ENCODE results near the gene ERN1.

The ERN1 gene

DNA sequence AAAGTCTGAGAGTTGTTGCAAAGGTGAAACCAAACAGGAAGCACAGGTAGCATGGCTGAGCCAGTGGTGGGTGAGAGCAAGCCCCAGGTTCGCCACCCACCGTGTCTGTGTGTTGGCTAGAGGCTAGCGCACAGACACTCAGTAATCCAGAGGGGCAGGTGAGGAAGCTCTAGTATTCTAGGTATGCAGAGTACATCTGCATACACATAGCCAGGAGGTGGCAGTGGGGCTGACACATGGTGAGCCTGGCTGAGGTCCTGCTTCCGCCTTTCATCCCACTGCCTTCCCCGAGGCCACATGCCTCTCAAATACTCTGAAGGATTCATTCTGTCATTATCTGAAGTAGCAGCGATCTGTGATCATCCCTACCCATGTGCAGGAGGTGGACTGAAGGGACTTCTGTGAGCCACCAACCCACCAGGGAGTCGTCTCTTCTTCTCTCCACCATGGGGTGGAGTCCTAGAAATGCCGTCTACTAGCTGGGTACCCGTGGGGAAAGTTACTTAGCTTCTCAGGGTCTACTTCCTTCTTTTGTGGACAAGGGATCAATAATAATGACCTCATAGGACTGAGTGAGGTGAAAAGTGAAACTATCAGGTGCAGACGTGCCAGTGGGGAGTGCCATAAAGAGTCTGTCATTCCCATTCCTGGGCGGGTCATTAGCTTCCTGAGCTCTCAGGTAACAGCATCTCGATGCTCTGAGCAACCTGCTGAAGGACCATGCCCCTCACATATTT is 73.5 kb downstream of the ERN1 start:
- no peak for DNase-seq

DNA sequence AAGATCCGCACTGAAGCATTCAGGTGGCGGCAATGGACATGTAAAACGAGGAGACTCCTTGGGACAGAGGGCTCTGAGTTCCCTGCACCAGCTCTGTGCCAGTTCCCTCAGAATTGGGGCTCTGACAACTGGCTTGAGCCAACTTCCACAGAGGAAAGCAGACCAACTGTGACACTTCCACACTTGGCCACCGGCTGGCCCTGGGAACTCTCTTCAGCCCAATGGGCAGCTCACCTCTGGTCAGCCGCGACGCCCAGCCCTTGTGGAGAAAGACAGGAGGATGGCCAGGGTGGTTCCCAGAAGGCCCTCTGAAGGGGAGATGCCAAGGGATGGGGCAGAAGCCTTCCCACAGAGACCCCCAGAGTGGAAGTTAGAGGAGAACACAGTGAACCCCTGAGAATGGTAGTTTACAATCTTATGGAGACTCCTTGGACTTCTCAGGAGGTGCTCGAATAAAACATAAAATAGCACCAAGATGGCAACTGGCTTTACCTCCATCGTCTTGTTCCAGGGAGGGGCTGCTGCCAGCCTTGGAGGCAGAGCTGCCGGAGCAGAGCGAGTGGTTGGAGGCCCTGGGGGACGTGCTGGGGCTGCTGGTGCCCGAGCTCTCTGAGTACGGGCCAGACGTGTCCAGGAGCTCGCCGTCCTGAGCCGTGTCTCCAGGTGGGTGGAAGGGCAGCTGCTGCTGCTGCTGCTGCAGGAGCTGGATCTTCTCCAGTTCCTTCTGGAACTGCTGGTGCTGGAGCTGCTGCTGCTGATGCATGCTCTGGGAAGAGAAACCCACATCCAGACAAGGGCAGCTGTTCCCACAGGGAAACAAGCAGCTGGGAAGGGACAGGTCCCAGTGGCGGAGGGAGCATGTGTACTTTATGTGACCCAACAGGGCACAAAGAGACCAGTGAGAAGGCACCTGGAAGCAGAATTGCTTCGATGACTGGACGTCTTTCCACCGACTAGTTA is 74.5 kb downstream of the ERN1 start:
- no peak for DNase-seq

DNA sequence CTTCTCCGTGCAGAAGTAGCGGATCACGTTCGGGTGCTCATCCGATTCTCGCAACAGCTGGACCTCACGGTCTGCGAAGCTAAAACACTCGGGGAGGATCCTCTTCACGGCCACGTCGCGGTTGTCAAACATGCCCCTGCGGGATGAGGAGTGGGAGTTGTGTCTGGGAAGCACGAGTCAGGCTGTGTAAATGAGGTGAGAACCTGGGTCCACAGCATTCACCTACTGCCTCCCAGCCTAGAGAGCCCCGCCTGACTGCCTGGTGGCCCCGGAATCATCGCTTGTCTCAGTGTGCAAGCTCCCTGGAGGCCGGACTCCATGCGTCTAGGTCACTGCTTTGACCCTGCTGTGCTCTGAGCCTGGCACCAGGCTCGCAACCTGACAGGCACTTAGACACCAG is 75.6 kb downstream of the ERN1 start:
- DNase-seq = no peak

DNA sequence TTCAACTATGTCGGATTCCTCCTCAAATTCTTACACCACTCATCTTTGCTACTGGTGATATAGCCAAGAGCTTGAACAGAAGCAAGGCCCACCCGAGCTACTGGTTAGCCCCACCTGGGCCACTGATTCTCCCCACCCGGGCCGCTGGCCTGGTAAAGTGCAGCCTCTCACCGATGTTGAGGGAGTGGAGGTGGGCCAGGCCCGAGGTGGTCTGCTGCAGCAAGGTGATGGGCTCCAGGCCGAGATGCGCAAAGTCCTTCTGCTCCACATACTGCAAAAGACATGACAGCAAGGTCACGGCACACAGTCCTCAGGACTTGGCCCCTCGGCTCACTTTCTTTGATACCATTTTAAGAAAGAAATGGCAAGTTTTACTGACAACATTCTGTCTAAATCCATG is 76.8 kb downstream of the ERN1 start:
- no peak for DNase-seq

DNA sequence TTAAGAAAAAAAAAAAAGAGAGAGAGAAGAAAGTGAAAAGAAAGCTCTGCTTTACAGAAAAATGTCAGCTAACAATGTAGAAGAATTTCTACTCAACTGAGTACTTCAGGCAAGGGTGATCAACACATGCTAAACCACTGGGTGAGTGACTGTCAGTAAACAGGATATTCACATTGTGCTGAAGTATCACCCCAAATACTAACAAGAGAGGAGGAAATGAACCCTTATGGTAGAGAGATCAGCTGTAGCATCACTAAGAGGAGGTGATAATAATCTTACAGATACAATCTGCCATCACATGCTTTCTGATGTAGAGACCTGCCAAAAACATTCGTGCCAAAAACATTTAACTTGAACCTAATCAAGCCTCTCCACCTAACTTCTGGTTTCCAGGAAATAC is 78.8 kb downstream of the ERN1 start:
- DNase-seq = no peak

DNA sequence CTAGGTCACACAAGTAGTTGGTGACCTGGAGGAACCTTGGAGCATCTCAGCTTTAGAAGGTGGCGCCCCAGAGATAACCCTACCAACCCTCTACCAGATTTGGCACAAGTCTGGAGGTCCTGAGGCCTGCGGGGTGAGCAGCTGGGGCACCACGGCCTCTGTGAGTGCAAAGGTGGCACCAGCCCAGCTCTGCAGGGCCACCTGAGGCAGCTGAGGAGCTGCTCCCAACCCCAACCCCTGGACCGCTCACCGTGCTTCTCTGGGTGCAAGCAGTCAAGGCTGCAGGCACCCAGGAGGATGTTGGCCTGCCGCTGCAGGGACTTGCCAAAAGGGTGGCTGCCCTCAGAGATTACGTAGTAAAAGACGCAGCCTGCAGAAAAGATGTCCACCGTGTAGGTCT is 81.1 kb downstream of the ERN1 start:
- no peak for DNase-seq

DNA sequence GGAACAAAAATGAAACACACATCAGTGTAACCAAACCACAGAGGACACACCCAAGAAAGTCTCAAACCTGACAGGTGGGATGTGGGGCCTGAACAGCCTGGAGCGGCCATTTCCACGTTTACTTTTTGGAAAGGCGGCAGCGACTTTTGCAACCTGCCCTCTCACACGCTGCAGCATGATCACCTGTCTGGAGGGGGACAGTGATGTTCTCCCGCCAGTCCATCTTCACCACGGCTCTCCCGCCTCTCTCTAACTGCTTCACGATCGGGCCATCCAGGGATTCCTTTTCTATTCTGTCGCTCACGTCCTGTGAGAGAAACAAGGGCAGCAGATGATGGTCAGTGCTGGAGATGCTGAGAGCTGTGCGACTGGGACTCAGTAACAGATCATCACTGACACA is 84.8 kb downstream of the ERN1 start:
- DNase-seq = peak; percentile 50

DNA sequence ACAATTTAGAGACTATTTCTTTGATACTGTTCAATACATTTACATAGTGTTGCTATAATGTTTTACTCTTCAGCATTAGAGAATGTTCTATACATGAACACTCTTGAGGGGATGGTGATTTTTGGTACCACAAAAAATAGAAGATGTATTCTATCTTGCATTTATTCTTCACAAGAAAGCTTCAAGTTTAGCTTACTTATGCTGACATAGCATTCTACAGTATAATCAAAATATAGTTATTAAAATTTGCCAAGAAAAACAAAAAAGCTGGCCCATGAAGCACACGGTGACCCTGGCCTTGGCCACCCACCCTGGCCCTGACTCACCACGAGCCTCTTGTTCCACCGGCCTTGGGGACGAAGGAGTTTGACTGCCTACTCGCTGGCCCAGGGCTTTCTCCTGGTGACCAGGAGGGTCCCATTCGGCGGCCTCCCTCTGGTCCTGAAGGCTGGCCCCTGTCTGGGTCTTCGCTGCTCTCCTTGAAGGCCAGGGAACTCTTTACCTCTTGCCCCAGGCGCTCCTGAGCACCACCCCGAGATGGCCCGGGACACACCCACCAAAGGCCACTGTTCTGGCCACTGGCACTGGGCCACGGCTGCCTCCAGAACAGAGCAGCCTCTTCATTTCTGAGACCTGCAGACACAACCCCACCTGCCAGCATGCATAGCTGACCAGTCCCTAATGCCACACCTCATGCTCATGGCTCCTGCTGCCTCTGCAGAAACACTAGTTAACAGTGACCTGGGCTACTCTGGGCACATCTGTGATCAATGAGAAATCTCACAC is 87.1 kb downstream of the ERN1 start:
- DNase-seq = no peak

DNA sequence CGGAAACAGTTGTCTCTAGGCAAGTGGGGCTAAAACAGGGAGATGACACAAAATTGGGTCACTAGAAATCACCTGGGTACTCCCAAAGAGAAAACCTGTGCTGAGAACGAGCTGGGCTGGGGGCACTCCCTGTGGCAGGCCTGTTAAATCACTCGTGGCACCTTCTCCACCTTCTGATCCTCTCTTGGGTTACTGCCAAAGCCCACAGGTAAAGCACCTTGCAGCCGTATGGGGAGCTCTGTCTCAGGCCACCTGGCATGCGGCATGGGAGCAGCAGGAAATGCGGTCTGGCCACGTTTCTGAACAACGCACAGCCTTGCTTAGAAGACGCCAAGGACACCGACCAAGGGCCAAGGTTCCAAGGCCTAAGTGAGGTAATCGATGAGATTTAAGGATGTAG is 88.0 kb downstream of the ERN1 start:
- peak; percentile 60 for DNase-seq

DNA sequence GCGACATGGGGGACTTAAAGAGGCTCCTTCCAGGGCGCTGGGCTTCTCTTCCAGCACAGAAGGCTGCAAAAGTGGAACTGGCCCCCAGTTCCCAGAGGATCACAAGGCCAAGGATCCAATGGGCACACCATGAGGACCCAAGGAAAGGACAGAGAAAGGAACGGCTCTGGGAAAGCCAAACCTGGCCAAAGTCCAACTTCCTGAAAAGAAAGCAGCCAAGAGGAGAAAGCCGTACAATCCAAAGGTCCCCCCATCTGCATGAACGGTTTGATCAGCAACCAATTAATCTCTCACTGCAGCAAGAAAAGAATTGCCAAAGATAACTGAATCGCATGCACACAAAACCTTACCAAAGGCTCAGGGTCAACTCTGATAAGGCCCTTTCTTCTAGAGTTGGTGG is 89.7 kb downstream of the ERN1 start:
- DNase-seq = no peak

DNA sequence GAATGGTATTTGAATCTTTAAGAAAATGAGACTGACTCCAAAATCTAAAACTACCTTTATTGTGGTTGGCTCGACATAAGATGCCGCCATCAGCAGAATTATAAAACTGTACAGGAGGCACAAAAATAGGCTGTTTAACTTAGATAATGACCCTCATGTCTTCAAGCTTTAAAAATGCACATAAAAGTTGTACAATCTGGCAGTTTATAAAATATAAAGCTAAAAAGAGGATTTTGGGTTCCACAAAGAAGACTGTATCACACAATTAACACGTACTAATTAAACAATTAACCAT is 90.9 kb downstream of the ERN1 start:
- DNase-seq = no peak

DNA sequence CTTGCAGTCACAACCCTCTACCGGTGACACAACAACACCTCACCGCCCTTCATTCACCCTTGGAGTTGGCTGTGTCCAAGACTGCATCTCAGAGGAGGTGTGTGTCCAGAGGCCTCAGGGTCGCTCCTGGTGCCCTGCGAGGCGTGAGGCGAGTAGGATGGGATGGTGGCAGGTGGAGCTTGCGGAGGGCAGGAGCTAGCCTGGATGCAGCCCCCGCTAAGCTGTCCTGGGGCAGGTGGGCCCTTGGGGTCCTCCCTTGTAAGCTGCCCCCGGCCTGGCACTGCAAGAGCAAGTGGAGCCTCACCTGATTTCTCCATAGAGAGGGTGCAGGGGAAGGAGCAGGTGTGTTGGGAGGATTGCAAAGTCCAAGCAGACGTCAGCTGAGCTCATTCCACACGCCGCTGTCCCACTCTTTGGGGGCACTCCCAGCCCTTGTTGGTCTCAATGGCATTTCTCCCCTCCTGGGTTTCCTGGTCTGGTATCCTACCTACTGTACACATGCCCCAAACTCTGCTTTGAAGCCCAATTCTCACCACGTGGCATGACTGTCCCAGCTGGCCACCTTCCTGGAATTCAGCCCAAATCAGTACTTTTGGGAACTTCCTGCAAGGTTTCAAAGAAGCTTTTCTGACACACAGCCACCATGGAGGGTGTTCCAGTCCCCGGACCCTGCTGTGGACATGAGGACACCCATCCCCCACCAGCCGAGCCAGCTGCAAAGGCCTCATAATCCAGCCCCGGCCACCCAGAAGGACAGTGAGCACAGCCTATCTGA is 91.4 kb downstream of the ERN1 start:
- no peak for DNase-seq

DNA sequence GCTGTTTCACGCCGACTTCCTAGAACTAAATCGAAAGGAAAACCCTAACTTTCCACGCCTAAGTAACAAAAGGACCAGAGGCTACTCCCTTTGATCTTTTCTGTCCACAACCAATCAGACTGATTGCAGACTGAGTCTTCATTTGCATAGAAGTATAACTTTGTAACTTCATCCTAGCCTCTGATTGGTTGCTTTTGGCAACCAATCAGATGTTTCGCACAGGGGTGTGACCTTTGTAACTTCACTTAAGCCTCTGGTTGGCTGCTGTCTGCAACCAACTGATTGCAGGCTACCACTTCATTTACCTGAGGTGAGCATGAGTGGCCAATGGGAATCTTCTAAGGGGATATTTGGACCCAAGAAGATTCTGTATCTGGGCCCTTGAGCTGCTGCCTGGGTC is 92.1 kb downstream of the ERN1 start:
- DNase-seq = no peak

DNA sequence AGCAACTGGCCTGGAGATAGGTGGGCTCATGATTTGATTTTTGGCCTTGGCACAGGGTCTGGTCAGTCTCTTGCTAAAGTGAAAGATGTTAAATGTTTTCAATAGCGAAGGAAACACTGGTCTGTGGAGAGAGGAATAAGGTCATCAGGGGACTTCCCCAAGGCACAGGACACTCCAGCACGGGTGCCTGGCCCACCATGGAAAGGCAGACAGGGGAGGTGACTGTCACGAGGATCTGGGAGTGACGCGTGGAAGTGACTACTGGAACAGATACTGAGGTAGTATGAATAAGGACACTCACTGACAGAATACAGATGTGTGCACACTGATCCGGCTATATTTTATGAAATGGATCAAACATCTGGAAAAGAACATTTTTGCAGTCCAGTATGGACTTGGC is 92.8 kb downstream of the ERN1 start:
- DNase-seq = no peak

DNA sequence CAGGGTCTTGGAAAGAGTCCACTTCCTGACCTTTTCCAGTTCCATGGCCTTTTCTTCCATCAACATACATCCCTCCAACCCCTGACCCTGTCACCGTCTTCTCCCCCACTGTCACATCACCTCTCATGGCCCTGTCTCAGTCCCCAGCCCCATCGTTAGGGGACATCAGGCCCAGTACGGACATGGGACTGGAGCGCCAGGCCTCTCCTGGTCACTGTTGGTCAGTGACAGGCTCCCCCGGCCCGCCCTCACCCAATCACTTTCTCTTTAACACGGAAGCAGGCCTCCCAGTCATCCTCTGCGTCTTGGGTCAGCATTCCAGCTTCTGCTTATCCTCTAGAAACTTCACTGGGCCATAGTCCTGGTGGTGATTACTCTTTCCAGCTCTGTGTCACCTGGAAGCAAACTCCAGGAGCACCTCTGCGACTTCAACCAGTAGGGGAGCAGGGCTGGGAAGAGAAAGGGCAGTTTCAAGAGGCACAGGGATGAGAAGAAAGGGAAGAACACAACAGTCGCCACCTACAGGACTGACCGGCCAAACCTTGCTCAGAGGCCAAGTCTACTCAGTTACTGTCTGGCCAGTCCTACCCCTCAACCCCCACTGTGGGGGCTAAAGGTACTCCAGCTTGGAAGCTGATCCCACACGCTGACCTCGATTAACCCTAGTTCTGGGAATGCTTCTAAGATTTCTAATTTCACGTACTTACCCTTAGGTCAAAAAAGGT is 93.6 kb downstream of the ERN1 start:
- no peak for DNase-seq

DNA sequence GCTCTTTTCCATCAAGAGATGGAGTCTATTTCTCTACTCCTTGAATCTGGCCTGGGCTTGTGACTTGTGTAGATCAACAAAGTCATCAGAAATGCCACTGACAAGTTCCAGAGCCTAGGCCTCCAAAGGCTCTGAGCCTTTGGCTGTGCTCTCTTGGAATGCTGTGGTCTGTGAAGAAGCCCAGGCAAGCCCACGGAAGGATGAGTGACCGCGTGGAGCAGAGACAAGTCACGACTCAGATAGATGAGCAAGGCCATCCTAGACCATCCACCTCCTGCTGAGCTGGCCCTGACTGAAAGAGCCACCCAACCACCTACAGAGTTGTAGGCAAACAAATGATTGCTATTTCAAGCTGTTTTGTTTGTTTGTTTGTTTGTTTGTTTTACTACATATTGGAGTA is 97.9 kb downstream of the ERN1 start:
- DNase-seq = no peak

DNA sequence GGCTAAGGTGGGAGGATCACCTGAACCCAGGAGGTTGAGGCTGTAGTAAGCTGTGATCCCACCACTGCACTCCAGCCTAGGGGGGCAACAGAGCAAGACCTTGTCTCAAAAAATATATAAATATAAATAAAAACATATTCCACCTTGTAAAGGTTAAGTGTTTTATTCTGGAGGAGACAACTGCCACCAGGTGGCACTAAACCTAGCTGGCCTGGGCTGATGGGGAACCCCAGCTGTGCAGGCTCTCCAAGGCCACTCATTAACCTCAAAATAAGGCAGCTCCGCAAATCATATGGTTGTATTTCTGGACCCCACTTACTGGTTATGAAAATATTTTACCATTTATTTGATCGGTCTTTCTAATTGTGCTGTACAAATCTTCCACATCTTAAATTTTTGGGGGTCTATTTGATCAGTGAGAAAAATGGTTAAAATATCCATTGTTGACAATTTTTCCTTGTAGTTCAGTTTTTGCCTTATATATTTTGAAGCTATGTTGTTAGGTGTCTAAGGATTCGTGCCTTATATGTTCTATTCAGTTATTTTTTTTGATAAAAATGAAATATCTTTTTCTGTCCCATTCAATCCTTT is 101.0 kb downstream of the ERN1 start:
- peak; percentile 91 for DNase-seq

DNA sequence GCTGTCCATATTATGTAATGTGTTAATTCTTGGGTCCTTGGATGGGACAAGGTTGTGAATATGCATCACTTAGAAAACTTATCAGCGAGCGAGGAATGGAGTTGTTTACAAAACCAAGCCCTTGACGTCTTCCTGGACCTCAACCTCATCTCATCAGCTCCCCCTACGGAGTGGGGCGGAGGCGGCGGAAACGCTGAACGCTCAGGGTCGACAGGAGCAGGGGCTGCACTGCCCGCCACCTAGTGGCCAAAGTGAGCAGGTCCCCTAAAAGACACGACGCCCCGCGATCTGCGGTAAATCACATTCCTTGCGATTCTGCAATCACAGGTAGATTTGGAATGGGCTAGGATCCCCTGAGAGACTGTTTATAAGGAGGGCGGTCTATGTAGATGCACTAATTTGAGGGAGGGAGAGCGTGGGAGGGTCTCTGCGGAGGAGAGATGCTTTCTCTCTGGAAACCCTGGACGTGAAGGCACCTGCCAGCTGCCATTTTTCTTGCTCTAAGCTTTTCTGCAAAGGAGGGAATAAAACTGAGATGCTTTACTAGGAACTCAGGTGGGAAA is 104.1 kb downstream of the ERN1 start:
- peak; percentile 96 for DNase-seq

DNA sequence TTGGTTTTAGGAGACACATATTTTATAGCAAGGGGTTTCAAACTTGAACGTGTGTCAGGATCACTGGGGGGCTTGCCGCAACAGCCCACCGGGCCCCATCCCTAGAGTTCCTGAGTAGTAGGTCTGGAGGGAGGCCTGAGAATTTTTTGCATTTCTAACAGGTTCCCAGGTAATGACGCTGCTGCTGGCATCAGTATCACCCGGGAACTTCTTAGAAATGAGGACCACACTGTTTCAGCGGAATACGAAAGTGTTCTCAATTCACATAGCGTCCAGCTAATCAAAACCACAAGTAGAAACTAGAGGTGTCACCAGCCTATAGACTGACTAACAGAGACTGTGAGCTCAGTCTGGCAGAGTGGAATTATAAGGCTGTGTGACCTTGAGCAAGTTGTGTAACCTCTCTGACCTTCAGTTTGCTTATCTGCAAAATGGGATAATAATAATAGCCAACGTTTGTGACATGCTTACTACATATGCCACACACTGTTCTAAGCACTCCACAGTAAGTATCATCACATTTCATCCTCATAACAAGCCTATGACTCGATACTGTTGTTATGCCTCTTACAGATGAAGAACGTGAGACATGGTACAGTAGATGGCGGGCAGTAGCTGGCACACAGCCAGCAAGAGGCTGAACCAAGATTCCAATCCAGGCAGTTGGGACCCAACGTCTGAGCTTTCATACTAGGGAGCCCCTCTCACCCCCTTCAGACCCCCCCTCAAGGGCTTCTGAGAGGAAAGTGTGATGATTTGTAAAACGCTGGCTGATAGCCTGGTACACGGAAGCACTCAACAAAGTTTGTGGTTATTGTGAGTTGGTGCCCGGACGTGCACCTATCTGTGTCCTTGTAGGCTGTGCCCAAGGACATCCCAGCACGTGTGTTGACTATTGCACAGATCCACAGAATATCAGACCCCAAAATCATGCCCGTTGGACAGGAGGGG is 104.9 kb downstream of the ERN1 start:
- DNase-seq = peak; percentile 84

DNA sequence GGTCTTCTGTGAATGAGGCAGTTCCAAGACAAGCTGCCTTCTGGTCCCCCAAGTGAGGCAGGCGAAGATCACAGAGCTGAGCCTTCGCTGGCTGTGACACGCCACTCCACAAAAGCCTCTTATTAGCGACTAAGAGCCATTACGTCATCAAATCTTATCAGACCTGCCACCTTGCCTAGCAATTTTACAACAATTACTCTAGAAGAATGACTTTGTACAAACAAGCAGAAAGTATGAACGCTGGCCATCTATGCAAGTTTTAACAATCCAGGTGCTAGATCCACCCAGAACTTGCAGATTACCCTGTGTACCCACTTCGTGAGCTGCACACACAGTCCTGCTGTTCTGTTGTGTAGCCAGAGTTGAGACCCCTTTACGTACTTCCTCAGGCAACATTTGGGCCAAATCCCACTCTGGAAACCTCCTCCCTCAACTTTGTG is 105.7 kb downstream of the ERN1 start:
- DNase-seq = no peak
